HG03066 (cell line): Measurements from ENCODE around the gene FCRL5.
A peak's percentile ranks its signal among the peaks of the same experiment; 100 is the strongest.
"Not testable (repeated sequence)": the region's sequence is repeated elsewhere in the genome, so short reads cannot be mapped to it uniquely, and the experiment has no call there.

Experiments
- ATAC-seq: cut with Tn5 transposase; IDR thresholded peaks from one replicate; pipeline ENCODE4 v1.9.1; 2021; ENCODE audit warnings: low read depth; ENCODE audit not compliant: unreplicated experiment

Gene FCRL5

DNA sequence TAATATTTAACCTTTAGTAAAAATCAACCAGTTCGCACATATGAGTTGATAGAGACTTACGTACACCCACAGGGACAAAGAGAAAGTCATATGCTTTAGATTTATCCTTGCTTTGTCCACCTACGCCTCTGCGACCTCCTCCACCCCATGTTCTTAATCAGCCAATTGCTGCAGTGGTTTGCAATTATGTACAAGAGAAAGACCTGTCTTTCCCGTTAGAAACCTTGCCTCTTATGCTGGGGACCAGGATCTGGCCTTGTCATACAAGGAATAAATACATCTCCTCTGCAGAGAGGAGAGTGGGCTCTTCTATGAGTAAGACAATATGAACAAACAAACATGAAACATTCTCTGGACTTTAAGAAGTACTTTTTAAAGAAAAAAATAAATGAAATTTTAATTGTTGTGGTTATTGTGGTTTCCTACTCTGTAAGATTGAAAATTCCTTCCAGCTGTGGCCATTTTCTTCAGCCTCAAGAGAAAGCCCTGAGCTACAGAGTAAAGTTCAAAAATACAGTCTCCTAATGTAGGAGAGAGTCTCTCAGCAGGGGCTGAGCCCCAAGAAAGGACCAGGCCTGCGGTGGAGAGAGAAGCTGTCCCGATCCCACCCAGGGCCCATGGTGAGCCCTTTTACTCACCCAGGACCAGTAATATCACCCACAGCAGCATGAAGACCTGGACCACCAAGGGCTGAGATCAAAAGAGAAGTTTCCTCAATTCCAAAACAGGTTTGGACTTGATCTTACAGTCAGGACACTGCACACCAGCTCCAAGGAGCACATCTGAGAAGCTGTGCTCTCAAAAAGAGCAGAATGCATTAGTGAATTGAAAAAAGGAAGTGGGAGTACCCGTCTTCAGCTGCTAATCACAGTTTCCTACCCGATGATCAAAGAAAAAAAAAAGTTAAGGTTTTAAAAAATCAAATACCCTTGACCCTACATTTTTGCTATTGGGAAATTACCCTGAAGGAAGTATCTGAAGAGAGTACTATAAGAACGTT lies at the start of gene FCRL5:
Gene FCRL5 (minus strand): TSS at position 822 of the 1,000 bp plus-strand sequence. CDS start 153 bp downstream, at position 669.
- peak; percentile 66 for ATAC-seq

DNA sequence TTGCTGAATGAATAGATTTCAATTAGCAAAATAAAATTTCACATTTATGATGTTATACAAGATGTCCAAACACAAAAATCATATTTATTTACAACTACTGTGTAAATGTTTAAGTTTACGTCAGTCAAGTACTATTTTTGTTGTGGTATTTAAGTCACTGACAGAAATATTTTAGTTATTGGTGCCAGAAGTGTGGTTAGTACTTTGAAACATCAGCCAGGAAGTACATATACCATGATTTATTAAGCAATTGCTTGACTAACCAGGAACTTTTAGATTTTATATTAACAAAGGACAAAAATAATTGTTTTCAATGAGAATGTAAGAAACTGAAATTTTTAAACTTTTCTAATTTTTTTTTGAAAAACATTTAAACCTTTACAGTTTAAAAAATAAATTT lies 47.9 kb upstream of the FCRL5 start:
- ATAC-seq, result no peak

DNA sequence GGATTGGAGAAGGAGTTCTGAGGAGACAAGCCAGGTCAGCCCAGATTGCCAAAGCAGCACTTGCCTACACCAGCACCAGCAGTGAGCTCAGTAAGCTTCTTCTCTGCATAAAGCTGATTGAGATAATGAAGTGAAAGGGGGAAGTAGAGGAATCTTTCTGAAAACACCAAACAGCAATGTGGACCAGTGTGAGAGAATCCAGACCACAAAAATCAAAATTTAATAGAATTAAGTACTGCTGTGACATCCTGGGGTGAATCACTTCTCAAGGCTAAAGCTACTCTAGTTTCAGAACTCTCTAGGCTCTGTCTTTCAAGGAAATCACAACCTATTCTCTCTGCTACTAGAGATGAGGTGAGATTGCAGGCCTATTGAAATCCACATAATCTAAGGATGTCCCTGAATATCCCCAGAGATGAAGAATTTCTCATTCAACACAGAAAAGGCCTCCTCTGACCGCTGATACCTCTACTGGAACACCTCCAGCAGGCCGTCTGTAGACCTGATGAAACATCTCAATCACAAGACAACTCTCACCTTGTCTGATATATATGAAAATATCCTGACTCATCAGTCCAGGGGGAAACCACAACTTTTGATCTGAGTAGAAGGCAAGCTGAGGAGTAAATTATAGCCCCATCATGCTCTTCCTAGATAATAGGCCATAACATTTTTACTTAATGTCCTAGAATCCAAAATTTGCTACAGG lies 45.8 kb upstream of the FCRL5 start, which contains the start of gene FCRL4:
Gene FCRL4 (minus strand): TSS at position 127 of the 709 bp plus-strand sequence. CDS start 141 bp downstream, outside the sequence.
- peak; percentile 53 for ATAC-seq

DNA sequence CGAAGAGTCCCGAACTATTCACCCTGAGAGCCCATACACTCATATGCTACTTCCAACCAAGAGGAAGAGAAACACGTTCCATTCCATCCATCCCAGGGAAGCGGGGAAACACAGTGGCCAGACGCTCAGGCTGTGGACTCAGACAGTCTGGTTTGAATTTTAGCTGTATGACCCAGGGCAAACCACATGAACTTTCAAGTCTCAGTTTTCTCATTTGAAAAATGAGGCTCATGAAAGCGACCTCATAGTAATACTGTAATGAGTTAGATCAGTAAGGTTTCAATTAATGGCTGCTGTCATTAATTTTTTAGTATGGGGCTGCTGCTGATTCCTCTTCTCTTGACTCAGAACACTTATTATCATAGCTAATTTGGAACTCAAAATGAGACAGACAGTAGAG lies 44.1 kb upstream of the FCRL5 start:
- ATAC-seq, result peak; percentile 37

DNA sequence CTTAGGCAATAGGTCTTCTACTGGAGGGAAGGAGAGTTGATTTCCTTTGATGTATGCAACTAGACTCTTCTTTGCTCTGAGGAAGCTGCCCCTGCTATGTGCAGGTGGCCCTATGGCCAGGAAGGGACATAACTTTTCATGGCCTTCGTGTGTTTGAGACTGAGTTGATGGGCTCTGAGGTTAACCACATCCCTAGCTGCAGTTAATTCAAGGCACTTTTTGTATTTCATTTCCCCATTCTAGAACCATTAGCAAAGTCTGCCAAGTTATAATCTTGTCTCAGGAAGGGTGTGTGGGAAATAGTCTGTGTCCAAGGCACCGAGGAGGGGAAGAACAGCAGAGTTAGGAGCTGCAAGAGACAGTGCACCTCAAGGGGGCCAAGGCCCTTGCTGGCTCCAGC lies 43.0 kb upstream of the FCRL5 start:
- peak; percentile 67 for ATAC-seq

DNA sequence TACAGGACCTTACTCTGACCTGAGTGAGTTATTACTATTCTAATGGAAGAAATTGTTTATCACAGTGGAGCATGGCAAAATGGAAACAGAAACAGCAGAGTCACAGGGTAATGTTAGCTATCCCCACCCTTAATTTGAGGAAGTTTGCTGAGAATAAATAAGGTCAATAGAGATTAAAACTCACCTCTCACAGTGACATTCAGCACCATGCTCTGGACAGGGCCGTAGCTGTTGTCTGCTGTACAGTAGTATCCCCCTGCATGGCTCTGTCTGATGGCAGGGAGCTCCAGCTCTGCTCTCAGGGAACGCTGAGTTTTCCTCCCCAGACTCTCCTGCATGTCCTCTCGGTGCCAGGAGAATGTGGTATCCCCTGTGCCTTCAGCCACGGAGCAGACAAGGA lies 33.7 kb upstream of the FCRL5 start:
- ATAC-seq, result no peak

DNA sequence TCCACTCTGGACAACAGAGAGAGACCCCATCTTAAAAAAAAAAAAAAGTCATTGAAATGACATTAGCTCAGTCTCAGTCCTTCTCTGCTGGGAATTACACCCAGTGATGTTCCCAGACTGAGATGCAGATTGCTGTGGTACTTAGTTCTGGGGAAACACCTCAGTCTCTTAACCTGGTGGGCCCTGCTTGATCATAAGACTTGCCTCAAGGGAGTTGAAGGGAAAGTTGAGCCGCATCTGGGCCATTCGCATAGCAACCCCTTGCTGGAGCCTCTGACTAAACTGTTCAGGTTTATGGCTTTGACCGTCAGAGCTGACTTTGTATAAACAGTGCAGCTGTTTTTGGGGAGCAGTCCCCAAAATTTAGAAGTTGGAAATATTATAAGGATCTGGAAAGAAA lies 32.2 kb upstream of the FCRL5 start:
- no peak for ATAC-seq

DNA sequence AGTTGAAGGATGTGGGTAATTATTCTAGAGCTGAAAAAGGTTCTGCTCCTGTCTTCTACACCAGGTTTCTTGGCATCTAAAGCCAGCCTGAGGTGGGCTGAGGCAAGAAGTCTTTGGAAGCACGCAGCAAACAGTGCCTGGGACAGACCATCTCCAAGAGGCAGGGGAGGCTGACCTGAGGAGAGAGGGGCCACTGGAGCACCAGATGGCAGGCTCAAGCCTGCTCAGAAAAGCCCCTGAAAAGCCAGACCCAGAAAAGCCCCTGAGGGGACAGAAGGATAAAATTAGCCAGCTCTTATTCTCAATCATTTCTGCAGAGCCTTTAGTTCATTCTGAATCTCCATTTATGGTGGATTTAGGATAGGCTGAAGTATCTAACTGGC lies 28.5 kb upstream of the FCRL5 start:
- no peak for ATAC-seq

DNA sequence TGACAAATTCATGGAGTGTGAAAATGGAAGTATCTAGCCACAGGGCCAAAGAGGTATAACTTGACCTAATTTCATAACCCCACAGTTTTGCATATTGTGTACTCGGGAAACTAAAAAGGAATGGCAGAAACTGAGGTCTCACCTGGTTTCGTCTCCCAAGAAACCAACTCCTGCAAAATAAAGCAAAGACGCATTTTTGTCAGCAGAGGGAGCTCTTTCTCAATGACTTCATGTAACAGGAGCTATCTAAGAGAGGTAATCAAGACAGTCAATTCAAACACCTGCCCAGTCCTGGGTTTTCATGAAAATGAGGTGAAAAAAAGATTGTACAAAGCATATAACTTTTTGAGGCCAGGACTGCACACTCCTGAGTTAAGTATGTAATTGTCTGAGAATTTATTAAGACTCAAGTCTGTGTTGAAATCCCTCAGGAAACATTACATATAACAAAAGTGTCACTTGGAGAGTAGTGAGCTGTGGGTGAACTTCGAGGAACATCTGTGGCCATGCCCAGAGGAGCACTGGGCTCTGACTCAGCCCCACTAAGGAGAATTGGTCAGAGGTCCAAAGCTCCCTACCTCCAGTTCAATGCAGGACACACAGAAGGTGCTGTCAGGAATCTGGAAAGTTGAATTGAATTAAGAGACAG lies 28.0 kb upstream of the FCRL5 start:
- ATAC-seq, result no peak

DNA sequence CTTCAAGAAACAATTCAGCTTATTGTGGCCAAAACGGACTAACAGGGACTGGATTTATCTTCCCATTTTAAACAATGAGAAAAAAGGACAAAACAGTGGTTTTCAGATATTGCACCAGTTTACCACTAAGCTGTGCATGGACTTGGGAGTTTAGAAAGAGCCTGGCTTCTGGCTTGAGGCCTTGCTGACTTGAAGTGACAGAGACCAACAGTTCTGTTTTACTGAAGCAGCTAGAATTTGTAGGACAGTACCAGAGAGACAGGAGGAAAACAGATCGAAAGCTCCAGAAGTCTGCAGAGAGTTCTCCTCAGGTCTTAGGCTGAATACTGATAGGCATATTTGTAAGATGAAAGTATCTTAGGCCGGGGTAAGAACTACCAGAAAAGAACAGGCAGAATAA lies 25.1 kb upstream of the FCRL5 start:
- ATAC-seq, result no peak

DNA sequence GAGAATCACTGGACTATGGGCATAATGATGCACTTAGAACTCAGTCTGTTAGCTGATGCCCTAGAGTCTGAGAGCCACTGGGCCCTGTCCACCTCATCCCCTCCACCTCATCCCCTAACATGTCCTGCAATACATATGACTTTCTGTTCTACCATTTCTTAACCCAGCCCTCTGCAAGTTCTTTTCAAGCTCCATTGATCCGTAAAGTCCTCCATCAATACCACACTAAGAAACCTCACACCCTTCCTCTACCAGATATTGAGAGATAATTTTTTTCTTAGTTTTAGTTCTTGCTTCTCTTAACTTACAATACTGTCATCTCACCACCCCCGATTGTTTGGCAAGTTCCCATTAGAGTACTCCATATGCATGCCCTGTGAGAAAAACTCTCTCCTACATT lies 23.4 kb upstream of the FCRL5 start:
- peak; percentile 74 for ATAC-seq

DNA sequence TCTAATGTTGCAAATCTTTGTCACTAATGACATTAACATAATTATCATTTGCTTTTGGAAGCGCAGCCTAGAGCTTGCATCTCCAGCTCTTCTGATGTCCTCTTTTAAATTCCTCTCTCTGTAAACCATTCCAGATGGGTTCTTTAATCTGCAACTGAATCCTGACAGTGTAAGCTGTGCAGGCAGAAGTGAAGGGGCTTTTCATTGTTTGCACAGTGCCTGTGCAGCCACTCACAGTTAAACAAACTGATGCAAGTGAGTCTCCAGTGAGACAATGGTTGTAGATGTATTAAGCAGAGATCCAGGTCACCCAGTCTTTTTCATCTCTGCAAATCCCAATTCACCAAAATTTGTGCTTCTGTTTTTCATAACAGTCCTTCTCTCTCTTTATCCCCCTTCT lies 22.5 kb upstream of the FCRL5 start:
- ATAC-seq, result no peak

DNA sequence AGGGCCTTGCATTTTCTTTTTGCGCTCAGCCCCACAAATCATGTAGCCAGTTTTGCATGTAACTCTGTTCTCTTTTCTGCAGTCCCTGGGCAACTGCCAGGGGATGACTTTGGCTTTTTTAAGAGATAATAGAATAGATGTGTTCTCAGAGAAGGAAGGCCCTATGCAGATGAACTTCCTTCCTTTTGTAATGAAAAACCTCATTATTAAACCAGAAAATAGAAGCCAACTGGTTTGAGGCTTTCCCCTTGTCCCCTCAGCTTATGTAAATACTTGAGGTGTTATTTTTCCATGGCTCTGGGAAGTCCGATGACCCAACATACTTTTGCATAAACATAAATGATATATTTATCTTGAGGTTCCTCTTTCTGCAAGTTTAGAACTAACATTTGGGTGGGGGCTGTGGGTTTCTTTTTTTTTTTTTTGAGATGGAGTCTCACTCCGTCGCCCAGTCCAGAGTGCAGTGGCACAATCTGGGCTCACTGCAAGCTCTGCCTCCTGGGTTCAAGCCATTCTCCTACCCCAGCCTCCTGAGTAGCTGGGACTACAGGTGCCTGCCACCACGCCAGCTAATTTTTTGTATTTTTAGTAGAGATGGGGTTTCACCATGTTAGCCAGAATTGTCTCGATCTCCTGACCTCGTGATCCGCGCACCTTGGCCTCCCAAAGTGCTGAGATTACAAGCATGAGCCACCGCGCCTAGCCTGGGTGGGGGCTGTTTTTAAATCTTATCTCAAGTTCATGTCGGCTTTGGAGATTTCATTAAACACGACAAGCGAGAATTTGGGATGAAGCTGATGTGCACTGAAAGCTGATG lies 14.4 kb upstream of the FCRL5 start:
- no peak for ATAC-seq

DNA sequence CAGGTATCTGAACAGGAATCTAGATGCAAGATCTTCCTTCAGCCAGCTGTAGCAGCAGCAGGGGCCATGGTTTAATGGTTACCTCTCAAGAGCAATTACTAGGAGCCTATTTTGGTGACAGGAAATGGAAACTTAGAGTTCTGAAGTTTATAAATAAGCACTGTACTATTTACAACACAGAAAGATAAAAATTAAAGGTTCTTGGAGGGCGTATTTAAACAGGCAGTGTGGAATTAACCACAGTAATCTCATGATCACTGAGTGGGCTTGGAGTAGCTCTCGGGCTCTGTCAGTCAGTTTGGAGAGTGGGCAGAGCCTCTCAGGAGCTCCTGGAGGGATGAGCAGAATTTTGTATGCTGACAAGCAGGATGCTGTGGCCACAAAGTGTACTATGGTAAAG lies 10.2 kb upstream of the FCRL5 start:
- peak; percentile 81 for ATAC-seq

DNA sequence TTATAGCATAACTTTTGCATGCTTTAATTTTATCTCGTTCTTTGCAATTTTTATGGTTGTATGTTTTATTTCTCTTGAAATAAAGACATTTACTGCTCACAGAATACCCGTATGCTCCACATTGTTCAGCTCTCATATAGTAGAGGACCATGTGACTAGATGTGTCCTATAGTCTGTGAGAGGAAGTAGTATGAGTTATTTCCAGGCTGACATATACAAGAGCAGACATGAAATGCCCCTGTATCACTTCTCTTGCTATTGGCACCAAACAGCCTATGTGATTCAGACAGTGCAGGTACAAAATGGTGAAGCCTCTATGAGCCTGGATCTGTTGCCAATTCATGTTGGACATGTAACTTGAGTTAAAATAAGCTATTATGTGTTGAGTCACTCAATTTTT lies 5.8 kb upstream of the FCRL5 start:
- no peak for ATAC-seq

DNA sequence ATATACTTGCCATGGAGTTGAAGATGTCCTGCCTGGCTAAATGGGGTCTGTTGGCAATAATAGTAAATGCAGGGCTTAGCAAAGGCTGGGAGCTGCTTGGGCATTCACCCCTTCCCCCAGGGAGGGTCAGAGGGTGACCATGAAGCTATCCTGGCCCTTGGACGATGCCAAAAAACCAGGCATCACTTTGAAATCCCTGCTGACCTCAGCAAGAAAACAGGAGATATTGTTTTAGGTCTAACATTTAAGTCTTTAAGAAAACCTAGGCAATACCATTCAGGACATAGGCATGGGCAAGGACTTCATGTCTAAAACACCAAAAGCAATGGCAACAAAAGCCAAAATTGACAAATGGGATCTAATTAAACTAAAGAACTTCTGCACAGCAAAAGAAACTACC lies 4.2 kb downstream of the FCRL5 start:
- not testable (repeated sequence) for ATAC-seq

DNA sequence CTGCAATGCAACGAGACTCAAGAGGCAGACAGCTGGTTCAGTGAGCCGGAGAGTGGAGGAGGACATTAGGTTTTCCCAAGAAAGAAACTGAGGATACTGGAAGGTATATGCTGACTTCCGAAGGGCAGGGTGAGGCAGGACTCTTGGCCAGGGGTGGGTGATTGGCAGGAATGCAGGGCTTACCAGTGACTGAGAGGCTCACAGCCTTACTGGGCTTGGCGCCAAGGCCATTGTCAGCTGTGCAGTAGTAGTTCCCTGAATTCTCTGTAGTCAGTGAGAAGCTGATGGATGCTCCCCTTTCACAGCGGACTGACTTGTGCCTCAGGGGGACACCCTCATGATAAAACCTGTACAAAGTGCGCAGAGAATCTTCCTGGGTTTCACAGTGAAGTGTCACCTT lies 9.6 kb downstream of the FCRL5 start:
- ATAC-seq, result no peak

DNA sequence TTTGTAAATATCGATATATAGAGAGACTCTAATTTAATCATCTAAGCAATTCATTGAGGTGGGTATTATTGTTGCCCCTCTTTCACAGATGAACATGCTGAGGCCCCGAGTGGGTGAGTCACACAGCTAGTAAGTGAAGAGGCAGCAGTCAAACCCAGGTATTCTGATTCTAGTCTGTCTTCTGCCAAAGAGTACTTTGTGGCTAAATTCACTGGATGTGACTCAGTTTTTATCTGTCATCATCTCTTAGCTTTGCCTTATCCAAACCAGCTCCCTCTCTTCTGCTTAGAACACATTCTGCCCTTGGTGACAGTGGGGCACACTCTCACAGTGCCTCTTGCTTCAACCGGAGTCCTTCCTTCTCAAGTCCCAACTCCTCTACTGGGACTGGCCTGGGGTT lies 11.5 kb downstream of the FCRL5 start:
- no peak for ATAC-seq

DNA sequence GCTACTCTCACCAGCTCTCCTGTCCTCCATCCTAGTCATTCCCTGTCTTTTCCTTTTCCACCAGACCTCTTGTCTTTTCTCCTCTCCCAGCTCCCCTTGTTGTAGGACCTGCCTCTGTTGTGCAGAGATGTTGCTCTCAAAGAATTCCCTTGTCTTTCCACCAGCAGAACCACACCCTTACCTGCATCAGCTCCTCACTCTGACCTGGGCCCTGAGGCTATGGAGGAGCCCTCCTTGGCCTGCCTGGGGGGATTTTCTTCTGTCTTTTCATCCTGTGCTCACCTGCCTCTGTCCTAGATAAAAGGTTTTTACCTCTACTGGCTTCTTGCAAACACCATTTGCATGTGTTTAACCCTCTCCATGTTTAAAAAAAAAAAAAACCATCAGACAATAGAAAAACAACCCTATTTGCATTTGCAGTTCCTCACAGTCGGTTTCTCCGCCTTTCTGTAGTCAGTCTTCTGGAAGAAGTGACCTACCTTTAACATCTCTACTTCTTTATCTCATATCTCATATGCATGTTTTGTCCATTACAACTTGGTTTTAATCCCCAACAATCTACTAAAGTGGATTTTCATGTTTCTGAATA lies 12.1 kb downstream of the FCRL5 start:
- no peak for ATAC-seq

DNA sequence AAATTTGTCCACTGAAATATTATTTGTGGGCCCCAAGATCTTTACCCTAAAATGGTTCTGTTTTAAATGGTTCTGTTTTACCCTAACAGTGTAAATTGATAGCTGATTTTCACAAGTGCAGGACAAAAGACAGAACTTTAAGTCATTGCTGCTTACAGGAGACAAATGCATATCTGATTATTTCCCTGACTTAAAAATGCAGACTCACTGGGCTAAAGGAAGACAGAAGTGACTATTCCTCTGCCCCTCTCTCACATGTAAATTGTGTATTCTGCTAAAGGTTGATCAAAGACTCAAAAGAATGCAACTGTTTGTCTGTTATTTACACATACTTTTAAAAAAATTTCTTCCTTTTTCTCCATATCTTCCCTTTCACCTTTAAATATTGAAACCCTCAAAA lies 12.7 kb downstream of the FCRL5 start:
- no peak for ATAC-seq
